ENCODE results near the gene GAS2L2.

GAS2L2 gene

GRCh38 chr17:35701491-35701890 lies 51.5 kb downstream of the GAS2L2 start:
- DNase-seq (ENCODE audit: low spot score) (no peak), FAIRE-seq (no peak)

GRCh38 chr17:35700150-35700549 lies 52.9 kb downstream of the GAS2L2 start:
- DNase-seq (ENCODE audit: low spot score) (no peak), FAIRE-seq (no peak)

GRCh38 chr17:35698800-35699199 lies 54.2 kb downstream of the GAS2L2 start:
- DNase-seq (ENCODE audit: low spot score) (no peak), FAIRE-seq (no peak)

GRCh38 chr17:35695613-35696012 lies 57.4 kb downstream of the GAS2L2 start:
- FAIRE-seq (no peak), DNase-seq (ENCODE audit: low spot score) (no peak)

GRCh38 chr17:35694906-35695305 lies 58.1 kb downstream of the GAS2L2 start:
- FAIRE-seq = no peak
- no peak for DNase-seq (ENCODE audit: low spot score)
